HG03066 (cell line): ENCODE results near the gene CFHR3.
"Not testable (repeated sequence)": the region's sequence is repeated elsewhere in the genome, so short reads cannot be mapped to it uniquely, and the experiment has no call there.

ENCODE experiments used
- ATAC-seq: cut with Tn5 transposase; IDR thresholded peaks from one replicate; pipeline ENCODE4 v1.9.1; 2021; ENCODE audit warnings: low read depth; ENCODE audit not compliant: unreplicated experiment

CFHR3 gene

DNA sequence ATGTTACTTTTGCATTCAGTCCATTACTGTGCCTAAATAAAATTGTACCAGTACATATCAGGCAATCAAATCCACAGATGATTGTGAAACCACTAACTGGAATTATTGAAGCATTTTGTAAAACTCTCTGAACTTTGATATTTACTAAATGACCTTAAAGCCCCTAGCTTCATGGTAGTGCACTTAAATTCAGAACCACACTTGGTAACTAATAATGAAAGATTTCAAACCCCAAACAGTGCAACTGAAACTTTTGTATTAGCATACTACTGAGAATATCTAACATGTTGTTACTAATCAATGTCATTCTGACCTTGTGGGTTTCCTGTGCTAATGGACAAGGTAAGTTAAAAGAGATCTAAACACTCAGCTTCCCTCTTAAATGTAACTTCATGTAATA is at the start of gene CFHR3:
TSS of gene CFHR3 (plus strand) at position 238 of the 400 bp plus-strand sequence. CDS start at position 285, 47 bp downstream.
- ATAC-seq: no peak

DNA sequence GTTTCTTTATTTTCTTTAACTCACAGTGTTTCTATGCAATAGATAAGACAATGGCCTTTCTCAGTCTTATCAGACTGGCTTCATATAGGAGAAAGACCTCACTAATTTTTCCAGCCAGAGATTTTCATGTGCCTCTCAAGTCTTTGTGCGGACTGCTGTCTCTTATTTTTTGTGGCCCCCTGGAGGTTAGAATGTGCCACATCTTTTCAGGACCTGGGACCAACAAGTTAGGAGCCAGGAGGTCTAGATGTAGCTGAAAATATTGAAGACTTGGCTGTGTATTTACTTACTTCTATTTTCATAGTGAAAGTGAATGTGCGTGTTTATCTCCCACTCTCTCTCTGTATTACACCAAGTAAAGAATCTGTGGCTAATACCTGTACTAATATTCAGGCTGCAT is 42.1 kb upstream of the CFHR3 start:
- ATAC-seq: no peak

DNA sequence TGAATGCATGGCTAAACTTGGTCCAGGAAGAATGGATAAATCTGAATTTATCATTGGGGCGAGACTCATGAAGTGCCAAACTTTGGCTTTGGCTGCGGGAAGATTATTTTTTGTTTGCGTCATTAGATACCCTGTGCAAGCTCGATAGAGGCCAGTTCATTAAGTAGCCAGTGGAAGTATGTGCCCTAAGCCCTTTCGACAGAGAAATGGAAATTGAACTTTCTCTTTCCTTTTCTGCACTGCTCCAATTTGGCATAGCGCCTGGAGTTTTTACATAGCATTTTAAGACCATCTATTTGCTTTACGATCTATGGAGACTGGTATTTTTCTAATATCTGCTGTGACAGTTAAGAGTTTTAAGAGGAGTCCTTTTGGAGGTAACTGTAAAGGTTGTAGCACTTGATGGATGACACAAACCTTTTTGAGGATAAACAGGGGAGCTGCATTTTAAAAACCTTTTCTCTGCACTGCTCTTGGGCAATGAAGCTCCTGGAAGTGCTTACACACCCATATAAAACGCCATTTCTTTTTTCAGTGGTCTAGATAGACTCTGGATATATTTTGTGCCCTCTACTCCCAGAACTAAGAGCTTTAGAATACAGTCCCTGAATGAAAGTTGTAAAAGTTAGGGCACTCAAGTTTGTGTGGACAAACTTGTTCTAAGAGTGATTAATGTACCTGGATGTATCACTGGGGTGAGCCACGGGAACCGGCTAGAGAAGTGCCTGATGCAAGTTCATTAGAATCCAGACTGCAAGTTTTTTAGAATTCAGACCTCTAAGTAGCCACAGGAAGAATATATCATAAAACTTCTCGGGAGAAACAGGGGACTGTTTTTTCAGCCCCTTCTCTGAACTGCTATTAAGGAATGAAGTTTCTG is 41.3 kb upstream of the CFHR3 start:
- ATAC-seq: no peak

DNA sequence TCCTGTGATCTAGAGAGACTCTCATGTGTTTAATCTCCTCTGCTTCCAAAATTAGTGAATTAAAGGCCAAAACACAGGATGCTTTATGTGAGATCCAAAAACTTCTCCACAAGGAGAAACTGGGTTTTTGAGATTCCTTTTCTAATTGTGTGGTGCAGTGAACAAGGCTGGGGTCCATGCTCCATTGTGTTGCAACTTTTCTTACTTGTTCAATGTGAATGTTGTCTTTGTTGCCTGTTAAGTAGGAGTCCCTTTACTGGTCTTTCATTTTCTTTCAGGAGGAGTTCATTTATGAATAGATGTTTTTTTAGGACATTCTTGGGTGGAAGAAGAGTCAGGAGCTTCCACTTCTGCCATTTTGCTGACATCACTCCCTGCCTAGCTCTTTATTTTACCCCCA is 40.6 kb upstream of the CFHR3 start:
- no peak for ATAC-seq

DNA sequence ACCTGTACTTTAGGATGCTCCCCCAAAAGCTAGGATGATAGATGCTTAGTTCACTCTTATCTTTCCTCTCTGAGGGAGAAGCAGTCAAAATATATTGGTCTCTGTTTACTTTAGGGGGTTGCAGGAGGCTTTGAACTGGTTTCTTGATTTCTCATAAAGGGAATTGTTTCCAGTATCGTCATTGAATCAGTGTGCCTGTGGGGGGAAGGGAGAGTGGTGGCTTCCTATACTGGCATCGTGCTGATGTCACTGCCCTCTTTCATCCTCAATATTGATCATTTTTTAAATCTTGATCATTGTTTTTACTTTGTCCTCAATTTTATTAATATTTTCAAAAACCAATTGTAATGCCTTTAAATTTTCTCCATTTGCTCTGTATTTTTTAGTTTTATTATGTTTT is 40.2 kb upstream of the CFHR3 start:
- ATAC-seq: no peak

DNA sequence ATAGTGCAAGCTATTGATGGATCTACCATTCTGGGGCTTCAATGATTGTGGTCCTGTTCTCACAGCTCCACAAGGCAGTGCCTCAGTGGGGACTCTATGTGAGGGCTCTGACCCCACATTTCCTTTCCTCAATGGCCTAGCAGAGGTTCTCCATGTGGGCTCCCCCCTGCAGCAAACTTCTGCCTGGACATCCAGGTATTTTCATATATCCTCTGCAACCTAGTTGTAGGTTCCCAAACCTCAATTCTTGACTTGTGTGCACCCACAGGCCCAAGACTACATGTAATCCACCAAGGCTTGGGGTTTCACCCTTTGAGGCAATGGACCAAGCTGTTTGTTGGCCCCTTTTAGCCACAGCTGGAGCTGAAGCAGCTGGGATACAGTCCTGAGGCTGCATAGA is 35.9 kb upstream of the CFHR3 start:
- ATAC-seq: no peak

DNA sequence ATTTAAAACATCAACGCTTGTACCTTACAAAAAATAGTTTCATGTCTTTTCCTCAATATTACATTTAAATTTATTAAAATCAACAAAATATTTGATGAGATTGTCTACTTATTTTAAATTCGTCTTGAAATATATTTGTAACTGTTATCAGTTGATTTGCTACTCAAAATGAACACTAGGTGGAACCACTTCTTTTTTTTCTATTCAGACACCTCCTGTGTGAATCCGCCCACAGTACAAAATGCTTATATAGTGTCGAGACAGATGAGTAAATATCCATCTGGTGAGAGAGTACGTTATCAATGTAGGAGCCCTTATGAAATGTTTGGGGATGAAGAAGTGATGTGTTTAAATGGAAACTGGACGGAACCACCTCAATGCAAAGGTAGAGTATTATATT is 31.4 kb upstream of the CFHR3 start:
- peak; percentile 92 for ATAC-seq

DNA sequence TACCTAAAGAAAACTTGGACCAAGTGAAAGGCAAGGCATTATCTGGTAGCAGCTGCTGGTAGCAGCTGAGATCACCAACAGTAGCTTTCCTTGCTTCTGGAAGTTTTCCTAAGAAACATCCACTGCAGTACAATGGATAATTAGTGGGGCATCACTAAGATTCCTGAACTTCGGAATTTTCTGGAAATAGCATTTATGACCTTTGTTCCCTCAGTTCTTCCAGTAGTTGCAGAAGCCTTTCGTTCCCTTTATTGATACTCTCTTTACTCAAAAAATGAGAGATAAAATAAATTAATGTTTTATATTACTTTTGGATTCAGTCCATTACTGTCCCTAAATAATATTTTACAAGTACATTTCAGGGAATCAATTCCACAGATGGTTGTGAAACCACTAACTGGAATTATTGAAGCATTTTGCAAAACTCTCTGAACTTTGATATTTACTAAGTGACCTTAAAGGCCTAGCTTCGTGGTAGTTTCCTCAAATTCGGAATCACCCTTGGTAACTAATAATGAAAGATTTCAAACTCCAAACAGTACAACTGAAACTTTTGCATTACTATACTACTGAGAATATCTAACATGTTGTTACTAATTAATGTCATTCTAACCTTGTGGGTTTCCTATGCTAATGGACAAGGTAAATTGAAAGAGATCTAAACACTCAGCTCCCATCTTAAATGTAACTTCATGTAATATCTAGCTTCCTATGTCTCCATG is 9.5 kb upstream of the CFHR3 start:
- not testable (repeated sequence) for ATAC-seq

DNA sequence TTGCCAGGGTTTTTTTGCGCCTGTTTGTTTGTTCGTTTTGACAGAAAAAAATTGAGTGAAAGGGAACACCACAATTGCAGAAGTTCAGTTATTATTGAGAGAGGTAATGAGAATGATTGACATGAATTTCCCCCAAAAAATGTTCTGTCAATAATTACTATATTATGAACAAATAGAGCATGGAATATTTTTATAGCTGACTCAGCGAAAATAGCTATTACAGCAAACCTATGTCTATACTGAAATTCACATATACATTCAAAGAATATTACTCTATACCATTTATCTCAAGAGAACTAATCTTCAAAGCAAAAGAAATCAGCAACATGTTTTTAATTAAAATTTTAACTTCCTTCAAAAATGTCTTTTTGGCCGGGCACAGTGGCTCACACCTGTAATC is 4.8 kb upstream of the CFHR3 start:
- not testable (repeated sequence) for ATAC-seq

DNA sequence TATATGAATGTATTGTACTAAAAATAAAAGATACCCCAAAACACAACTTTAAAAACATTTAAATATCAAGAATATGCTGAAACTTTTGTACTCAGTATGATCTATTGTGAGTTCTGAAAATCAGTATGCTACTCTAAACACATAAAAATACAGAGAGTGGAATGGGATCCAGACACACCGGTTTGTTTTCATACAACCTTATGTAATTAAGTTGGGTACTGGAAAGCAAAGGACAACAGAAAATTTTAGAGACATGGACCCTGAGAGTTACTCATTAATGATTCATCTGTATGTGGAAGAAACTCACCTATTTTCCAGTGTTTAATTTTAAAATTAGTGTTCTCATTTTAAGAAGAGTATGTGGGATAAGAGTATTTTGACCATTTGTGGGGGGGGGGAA is 927 bp upstream of the CFHR3 start:
- ATAC-seq: no peak

DNA sequence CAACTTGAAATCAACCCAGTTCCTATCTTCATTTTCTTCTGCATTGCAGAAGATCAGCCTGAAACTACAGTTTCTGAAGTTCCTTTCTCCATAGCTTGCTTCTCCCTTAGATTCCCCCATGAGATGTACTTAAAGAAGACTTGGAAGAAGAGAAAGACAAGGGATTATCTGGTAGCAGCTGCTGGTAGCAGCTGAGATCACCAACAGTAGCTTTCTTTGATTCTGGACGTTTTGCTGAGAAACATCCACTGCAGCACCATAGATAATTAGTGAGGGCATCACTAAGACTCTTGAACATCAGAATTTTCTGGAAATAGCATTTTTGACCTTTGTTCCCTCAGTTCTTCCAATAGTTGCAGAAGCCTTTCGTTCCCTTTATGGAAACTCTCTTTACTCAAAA is 465 bp upstream of the CFHR3 start:
- no peak for ATAC-seq

DNA sequence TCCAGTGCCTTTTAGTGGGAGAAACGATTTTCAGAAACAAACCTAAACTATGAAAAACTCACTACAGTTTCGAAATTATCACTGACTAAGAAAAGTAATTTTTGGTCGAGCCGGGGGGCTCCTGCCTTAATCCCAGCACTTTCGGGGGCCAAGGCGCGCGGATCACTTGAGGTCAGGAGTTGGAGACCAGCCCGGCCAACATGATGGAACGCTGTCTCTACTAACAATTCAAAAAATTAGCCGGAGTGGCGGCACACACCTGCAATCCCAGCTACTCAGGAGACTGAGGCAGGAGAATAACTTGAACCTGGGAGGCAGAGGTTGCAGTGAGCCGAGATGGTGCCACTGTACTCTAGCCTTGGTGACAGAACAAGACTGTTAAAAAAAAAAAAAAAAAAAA is 3.0 kb downstream of the CFHR3 start:
- ATAC-seq: no peak

DNA sequence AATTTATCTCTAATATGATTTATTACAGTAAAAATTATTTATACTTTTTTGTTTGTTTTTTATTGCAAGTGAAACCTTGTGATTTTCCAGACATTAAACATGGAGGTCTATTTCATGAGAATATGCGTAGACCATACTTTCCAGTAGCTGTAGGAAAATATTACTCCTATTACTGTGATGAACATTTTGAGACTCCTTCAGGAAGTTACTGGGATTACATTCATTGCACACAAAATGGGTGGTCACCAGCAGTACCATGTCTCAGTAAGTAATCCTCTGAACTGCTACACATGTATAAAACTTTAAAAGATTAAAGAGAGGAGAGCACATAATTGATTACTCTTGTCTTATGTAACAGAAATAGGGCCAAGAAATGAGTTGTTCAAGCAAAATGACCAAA is 4.5 kb downstream of the CFHR3 start:
- no peak for ATAC-seq

DNA sequence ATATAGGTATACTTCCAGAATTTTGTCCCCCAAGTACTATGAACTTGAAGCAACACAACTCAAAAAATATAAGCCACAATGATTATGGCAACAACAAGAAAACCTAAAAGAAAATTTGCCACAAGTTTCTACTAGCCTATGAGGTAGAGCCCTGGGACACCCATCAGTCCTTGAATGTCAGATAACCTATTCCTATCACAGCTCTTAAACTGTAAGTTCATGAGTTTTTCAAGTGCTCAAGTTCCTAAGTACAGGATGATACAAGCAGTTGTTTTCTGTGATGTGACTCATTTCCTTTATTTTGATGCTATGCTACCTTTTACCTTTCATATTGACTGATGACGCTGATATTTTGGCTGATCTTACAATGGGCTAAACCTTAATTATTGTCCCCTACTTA is 16.6 kb downstream of the CFHR3 start:
- ATAC-seq: not testable (repeated sequence)

DNA sequence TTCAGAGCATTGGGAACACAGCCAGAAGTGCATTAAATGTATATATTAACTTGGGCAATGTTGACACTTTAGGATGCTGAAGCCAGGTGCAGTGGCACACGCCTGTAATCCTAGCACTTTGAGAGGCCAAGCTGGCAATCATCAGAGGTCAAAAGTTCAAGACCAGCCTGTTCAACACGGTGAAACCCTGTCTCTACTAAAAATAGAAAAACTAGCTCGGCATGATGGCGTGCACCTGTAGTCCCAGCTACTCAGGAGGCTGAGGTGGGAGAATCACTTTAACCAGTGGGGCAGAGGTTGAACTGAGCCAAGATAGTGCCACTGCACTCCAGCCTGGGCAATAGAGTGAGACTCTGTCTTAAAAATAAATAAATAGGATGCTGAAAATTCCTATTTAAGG is 19.5 kb downstream of the CFHR3 start:
- not testable (repeated sequence) for ATAC-seq

DNA sequence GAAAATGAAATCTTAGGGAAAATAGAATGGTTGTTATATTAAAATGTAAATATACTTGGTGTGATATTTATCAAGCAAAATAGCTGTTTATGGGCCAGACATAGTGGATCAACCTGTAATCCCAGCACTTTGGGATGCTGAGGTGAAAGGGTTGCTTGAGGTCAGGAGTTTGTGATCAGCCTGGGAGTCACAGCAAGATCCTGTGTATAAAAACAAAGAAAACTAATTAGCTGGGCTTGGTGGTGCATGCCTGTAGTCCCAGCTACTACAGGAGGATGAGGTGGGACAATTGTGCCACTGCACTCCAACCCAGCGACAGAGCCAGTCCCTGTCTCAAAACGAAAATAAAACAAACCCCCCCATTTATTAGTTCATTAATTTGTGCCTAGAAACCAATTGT is 23.3 kb downstream of the CFHR3 start:
- no peak for ATAC-seq

DNA sequence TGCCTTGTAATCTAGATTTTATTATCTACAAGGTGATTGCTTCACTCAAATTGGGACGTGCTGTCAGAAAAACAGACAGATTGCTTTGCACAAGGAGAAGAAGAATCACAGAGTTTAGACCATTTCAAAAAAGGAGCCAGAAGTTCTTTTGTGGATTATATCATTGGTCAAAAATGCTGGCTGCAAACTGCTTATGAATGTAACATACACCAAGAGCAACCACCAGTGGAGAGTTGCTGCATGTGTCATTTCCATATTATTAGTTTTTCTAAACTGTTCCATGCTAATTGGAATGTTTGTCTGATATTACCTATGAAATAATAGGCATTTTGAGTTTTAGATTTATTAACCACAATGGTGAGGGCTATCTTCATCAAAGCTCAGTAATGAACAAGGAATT is 27.3 kb downstream of the CFHR3 start:
- not testable (repeated sequence) for ATAC-seq

DNA sequence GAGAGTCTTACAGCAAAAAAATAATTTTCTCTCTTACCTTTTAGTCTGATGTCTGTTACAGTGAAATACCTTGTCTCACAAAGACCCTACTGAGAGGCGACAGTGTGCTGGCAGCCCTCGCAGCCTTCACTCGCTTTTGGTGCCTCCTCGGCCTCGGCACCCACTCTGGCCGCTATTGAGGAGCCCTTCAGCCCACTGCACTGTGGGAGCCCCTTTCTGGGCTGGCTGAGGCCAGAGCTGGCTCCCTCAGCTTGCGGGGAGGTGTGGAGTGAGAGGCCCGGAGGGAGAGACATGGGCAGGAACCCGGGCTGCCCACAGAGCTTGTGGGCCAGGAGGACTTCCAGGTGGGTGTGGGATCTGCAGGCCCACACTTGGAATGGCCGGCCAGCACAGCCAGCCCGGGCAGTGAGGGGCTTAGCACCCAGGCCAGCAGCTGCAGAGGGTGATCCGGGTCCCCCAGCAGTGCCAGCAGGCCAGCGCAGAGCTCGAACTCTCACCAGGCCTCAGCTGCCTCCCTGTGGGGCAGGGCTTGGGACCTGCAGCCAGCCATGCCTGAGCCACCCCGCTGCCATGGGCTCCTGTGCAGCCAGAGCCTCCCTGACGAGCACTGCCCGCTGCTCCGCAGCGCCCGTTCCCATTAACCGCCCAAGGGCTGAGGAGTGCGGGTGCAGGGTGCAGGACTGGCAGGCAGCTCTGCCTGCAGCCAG is 34.0 kb downstream of the CFHR3 start:
- no peak for ATAC-seq

DNA sequence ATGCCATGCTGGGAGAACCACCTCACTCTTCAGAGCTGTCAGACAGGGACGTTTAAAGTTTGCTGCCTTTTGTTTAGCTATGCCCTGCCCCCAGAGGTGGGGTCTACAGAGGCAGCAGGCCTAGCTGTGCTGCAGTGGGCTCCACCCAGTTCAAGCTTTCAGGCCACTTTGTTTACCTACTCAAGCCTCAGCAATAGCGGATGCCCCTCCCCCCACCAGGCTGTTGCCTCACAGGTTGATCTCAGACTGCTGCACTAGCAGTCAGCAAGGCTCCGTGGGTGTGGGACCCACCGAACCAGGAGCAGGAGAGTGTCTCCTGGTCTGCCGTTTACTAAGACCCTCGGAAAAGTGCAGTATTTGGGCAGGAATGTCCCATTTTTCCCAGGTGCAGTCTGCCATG is 42.8 kb downstream of the CFHR3 start:
- not testable (repeated sequence) for ATAC-seq

DNA sequence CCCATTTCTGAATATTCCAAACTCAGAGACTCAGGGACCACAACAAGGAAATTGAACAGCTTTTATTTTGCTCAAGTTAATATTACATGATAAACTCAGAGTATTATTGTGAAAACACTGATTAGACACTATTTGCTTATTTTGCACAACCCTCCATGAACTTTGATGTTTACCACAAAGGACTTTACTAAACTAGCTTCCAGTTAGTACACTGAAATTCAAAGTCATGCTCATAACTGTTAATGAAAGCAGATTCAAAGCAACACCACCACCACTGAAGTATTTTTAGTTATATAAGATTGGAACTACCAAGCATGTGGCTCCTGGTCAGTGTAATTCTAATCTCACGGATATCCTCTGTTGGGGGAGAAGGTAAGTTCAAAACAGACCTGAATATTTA is 44.9 kb downstream of the CFHR3 start, which contains the start of gene CFHR1:
TSS of gene CFHR1 (plus strand) at position 201 of the 400 bp plus-strand sequence. CDS start at position 315, 114 bp downstream.
- not testable (repeated sequence) for ATAC-seq

DNA sequence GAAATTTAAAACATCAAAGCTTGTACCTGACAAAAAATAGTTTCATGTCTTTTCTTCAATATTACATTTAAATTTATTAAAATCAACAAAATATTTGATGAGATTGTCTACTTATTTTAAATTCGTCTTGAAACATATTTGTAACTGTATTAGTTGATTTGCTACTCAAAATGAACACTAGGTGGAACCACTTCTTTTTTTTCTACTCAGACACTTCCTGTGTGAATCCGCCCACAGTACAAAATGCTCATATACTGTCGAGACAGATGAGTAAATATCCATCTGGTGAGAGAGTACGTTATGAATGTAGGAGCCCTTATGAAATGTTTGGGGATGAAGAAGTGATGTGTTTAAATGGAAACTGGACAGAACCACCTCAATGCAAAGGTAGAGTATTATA is 53.2 kb downstream of the CFHR3 start:
- ATAC-seq: not testable (repeated sequence)
